Activated CD4-positive, alpha-beta T cell treated with anti-CD3 and anti-CD28 coated beads for 48 hours (primary cell): ENCODE measurements around the gene WDR64.
"Not testable (repeated sequence)": the region's sequence is repeated elsewhere in the genome, so short reads cannot be mapped to it uniquely, and the experiment has no call there.

Source experiments
- DNase-seq: peaks from one replicate; pipeline ENCODE4 v3.0.0-alpha.2; 2020

The WDR64 gene

DNA sequence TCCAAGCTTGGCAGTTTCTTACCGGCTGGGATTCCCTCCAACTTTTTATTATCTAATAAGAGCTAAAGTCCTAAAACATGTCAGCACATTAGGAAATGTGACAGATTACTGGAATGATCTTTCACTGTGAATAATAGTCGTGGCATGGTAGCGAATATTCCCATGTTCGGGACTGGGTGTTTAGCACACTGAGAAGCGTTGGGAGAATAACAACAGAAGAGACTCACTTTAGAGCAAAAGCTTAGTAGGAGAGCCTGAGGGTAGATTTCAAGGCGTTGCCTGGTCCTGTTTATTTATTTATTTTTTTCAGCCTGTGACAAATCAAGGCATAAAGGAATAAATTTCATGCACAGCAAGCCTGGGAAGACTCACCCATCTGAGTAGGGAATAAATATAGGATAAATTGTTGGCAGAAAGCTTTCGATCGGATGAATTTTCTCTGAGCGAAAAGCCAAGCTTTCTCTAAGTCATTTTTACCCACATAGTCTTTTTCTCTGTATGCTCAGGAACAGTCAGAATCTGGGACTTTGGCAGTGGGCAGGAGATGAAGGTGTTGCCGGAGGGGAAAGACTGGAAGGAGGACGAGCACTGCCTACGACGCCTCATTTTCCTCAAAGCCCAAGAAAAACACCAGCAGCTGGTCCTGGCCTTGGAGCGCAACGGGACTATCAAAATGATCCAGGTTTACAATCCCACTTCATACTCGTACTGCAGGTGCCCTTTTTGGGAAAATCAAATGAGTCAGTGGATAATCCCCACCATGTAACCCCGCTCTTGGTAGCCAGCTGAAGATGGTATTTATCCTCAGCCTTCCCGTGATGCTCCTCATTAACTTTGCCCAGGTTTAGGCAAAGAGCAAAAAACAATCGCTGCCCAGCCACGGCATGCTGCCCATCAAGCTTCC lies 97.2 kb downstream of the WDR64 start:
- DNase-seq: no peak

GRCh38 chr1:241749945-241750695 lies 98.0 kb downstream of the WDR64 start:
- DNase-seq: no peak

GRCh38 chr1:241751524-241751923 lies 99.4 kb downstream of the WDR64 start:
- DNase-seq: no peak

- DNase-seq: no peak
These were observed 110.7 kb downstream of the WDR64 start for GRCh38 chr1:241762713-241763339.

GRCh38 chr1:241765390-241765789 lies 113.3 kb downstream of the WDR64 start:
- no peak for DNase-seq

DNA sequence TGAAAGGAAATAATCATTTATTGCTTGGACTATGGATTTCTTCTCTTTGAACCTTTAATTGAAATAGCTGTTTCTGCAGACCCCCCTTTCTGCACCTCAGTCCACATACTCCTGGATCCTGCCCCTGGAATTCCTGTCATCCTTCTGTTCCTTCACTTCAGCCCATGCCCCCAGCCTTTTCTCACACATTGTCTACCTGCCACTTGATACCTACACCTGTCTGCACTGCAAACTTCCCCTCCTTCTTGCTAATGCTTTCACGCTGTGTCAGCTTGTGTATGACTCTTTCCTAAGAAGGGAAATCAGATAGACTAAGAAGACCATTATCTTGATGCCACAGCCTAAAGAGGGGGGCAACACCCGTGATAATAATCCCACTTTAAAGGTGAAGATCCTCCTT lies 115.7 kb downstream of the WDR64 start:
- DNase-seq: no peak

GRCh38 chr1:241770115-241770514 lies 118.0 kb downstream of the WDR64 start:
- DNase-seq: no peak

- no peak for DNase-seq
These were observed 119.0 kb downstream of the WDR64 start for GRCh38 chr1:241771117-241771516.

DNA sequence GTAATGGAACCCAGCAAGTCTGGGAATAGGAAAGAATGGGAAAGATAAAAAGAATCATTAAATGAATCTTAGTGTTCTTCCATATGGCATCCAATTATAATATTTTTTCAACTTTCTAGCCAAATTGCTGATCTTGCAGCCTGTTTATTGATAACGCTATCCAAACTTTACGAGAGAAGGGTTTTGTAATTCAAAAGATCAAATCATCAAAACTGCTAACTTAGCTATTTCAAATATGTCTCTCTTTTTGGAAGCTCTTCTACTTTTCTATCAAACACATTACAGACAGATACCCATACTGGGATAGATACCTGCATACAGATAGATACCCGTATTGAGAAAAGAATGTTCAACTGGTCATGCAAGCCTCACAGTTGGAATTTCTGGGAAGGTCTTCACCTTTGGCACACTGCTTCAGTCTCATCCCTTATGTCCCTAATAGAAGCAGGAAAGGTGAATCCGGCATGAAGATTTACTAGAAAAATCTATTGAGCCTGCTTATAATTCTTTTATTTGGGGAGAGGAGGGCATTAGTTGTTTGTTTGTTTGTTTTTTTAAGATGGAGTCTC lies 120.9 kb downstream of the WDR64 start:
- DNase-seq: no peak

- no peak for DNase-seq
These were observed 121.9 kb downstream of the WDR64 start for GRCh38 chr1:241773991-241774390.

DNA sequence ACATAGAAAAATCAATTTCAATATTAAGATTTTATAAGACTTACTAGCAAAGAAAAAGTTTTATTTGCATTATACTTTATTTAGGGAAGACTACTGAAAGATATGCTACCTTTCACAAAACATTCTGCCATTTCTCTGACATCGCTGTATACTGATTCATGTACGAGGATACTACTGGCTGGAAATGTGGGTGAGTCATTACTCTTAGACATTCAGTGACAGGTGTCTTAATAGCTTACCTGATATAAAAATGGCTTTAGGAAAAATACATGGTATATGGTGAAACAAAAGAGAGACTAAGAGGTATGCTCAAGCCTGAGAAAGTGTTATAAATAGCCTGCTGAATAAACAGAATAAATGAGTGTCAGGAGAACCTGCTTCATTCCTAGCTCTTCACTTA lies 122.9 kb downstream of the WDR64 start:
- DNase-seq: no peak

GRCh38 chr1:241776911-241777310 lies 124.8 kb downstream of the WDR64 start:
- no peak for DNase-seq

DNA sequence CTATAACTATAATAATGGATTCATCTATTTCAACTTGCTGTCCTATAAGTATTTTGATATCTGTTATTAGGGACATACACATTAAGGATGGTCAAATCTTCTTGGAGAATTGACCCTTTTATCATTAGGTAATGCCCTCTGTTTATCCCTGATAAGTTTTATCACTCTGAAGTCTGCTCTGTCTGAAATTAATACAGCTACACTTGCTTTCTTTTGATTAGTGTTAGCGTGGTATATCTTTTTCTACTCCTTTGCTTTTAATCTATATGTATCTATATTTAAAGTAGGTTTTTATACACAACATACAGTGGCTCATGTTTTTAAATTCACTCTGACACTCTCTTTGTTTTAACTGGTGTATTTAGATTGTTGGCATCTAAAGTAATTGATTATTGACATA lies 126.0 kb downstream of the WDR64 start:
- DNase-seq: no peak

DNA sequence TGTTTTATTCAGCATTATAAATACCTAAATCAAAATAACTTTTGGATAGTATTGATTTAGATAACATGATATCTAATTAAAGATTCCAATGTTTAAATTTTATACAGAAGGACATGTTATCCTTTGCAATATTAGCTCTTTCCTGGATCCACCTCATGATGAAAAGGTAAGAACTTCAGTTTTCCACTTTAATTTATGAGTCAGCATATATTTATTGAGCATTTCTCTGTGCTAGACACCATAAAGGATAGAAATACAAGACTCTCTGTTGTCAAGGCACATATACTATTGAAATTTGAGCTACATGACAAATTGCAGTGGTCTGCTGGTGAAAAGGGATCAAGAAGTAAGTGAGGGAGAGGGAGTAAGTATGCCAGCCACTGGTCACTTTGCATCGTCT lies 127.8 kb downstream of the WDR64 start:
- DNase-seq: no peak

- DNase-seq: no peak
These were observed 130.3 kb downstream of the WDR64 start for GRCh38 chr1:241782396-241782795.

GRCh38 chr1:241787691-241788090 lies 135.6 kb downstream of the WDR64 start:
- DNase-seq: no peak

GRCh38 chr1:241789061-241789460 lies 137.0 kb downstream of the WDR64 start:
- no peak for DNase-seq

GRCh38 chr1:241799416-241799815 lies 147.3 kb downstream of the WDR64 start:
- DNase-seq: no peak

GRCh38 chr1:241800640-241801039 lies 148.6 kb downstream of the WDR64 start:
- DNase-seq: no peak

DNA sequence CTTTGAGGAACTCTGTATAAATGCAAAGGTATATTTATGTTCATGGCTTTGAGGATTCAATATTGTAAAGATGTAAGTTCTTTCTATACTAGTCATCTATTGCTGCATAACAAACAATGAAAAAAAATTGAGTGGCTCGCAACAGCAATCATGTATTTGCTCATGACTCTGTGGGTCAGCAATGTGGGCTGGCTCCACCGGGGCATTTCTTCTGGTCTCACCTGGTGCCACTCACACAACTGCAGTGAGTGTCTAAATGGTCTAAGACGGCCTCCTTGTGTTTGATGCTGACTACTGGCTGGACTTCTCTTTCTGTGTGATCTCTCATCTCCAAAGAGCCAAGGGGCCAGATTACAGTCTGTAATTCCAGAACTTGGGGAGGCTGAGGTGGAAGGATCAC lies 150.8 kb downstream of the WDR64 start:
- no peak for DNase-seq

GRCh38 chr1:241804706-241805105 lies 152.6 kb downstream of the WDR64 start:
- DNase-seq: not testable (repeated sequence)

DNA sequence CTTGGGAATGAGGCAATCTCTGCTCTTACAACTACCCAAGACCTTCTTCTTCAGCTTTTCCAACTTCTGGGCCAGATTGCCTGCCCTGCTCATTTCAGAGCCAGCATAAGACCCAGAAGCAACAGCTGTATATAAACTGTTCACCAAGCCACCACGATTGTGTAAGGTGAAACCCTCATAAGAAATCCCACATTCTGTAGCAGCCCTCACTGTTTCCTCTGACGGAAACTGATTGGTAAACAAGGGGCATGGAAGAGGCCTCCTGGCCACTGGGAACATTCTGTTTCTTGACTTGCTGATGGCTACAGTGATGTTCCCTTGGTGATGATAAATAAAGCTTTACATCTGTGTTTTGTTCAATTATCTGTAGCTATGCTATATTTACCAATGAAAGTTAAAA lies 156.2 kb downstream of the WDR64 start:
- DNase-seq: no peak

- DNase-seq: no peak
These were observed 158.8 kb downstream of the WDR64 start for GRCh38 chr1:241810769-241811405.
